Measurements from ENCODE around the gene CEP44. TPM values are rescaled to one million over a fixed set of nuclear protein-coding genes. Genes with fewer than 3 reads are reported as not detected.

The CEP44 gene
- total and polyA plus RNA-seq, 2 experiments from 2014 or later: 6.1 to 8.1 TPM

DNA sequence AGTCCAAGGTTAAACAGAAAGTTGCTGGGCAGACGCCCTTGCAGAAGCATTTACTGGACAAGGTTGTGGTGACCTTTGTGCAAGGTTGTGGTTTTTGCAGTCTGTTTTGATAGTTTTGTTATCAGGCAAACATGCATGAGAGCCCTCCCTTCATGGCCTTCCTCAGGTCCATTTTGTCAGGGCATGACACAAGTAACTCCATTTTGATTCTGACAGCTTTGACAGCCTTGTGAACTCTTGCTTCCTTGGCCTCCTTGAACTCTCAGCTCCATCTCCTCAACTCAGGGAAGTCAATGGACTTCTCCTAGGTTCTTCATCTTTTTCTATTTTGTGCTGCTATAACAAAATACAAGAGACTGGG, 97.7 kb downstream of the CEP44 start:
- Histone ChIP-seq H3K9me2 (ENCODE audit: insufficient read depth) (no peaks in the 10 kb centered on the region), H2AFZ (no peak overlapping the region), H3F3A (ENCODE audit: insufficient read depth) (no peaks in the 10 kb centered on the region), H4K20me1 (ENCODE audit: insufficient read depth) (no peaks in the 10 kb centered on the region), H3K9ac (no peak overlapping the region), H3K4me3 (no peak overlapping the region), H3K27ac (no peak overlapping the region), H3K4me2 (ENCODE audit: unreplicated experiment) (no peak overlapping the region), H3K4me1 (ENCODE audit: insufficient read depth) (no peaks in the 10 kb centered on the region), H3K9me3 (ENCODE audit: low read depth) (no peaks in the 10 kb centered on the region), H3K36me3 (ENCODE audit: low read depth) (no peaks in the 10 kb centered on the region), H3K79me2 (ENCODE audit: insufficient read depth) (no peaks in the 10 kb centered on the region), H3K27me3 (replicated peaks; ENCODE audit: insufficient read depth) (peaks cover 7% of the 10 kb centered on the region; the same call in 1 of the 2 replicates)
- 86 to 100% methylated on average over 1 of the region's 1 CpG for WGBS, 2 experiments (ENCODE audit: low coverage in 1 of 2, low lambda C conversion rate in 2 of 2, missing lambda C conversion rate in 2 of 2)
- no peak for TF ChIP-seq EZH2 (IDR thresholded peaks at IDR 0.05; ENCODE audit: insufficient read depth, poor library complexity, severe bottlenecking)
- in situ Hi-C loops (cut with MboI): loop anchor here (10.0 kb wide), 1 partner anchor 333 kb away; no protein-coding TSS in a partner anchor
- no peak for DNase-seq

Other genes starting within 250 kb of the CEP44 start
- gene FBXO8, start 244 bp upstream of the CEP44 start, total RNA-seq (2014; rRNA removed; shearing (Covaris generic)): 25.9 and 27.7 TPM in 2 replicates
- gene FBXO8, start 244 bp upstream of the CEP44 start, polyA plus RNA-seq (2016; fragmentation: Nextera tagmentation; extraction: Ambion mirVana): 23.1 and 26.7 TPM in 2 replicates
- gene HPGD, start 238.6 kb downstream of the CEP44 start, total RNA-seq (2014; rRNA removed; shearing (Covaris generic)): not detected in 2 replicates
- gene HPGD, start 238.6 kb downstream of the CEP44 start, polyA plus RNA-seq (2016; fragmentation: Nextera tagmentation; extraction: Ambion mirVana): not detected in 2 replicates

All from GM23248 (cell line).